ENCODE results near the gene USP17L13.
"Not testable (repeated sequence)": the region's sequence is repeated elsewhere in the genome, so short reads cannot be mapped to it uniquely, and the experiment has no call there.

Gene USP17L13

DNA sequence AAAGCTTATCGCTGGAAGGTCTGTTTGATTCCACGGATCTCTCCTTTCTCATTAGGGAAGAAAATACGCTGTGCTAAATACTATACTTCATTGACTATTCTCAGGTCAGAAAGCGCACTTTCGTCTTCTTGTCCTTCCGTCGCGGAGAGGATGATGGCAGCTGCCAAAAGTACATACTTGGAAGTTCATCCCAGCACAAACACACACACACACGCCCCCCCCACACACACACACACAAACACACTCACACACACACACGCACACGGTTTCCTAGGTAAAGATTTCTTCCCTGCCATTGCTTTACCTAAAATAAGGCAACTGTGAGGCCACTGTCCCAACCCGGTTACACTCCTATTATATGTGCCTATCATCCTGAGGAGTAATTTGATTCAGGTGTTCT lies 13.8 kb downstream of the USP17L13 start:
- H3K4me1 ChIP-seq (ENCODE audit: insufficient read depth, low read length, poor library complexity, severe bottlenecking); H3K4me3 ChIP-seq (ENCODE audit: low read length, poor library complexity, severe bottlenecking); H3K4me2 ChIP-seq (ENCODE audit: low read depth, low read length, poor library complexity, severe bottlenecking); H3K9me3 ChIP-seq (ENCODE audit: insufficient read depth, low read depth, low read length); H3K36me3 ChIP-seq (ENCODE audit: insufficient read depth, low read length); H3K9me2 ChIP-seq (replicated peaks; ENCODE audit: low read depth, low read length); H3K27me3 ChIP-seq (ENCODE audit: insufficient read depth, low read length, poor library complexity, severe bottlenecking); H3F3A ChIP-seq (ENCODE audit: low read depth); H4K20me1 ChIP-seq (ENCODE audit: insufficient read depth, low read length, poor library complexity, severe bottlenecking); H3K79me2 ChIP-seq (ENCODE audit: insufficient read depth, low read length); H2AFZ ChIP-seq (ENCODE audit: low read length); H3K9ac ChIP-seq (ENCODE audit: low read depth, low read length, poor library complexity, severe bottlenecking): not testable (repeated sequence)

DNA sequence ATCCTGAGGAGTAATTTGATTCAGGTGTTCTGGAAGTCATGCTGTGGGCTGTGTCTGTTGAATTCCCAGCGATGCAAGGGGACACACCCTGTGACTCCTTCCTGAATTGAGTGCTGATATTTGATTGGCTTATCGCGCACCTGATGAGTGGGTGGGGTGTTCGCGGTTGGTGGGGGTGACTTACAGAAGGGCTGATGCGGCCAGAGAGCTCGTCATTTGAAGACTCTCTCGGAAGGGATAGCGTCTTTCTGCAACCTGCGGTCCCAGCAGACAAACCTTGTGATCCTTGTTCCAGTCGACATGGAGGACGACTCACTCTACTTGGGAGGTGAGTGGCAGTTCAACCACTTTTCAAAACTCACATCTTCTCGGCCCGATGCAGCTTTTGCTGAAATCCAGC lies 18.9 kb downstream of the USP17L13 start, which contains the start of gene USP17L17:
TSS of gene USP17L17 (plus strand) at position 301 of the 400 bp plus-strand sequence. CDS start at position 301, 0 bp downstream.
- H2AFZ ChIP-seq (ENCODE audit: low read length); H3F3A ChIP-seq (ENCODE audit: low read depth); H3K9me2 ChIP-seq (replicated peaks; ENCODE audit: low read depth, low read length); H3K4me1 ChIP-seq (ENCODE audit: insufficient read depth, low read length, poor library complexity, severe bottlenecking); H3K36me3 ChIP-seq (ENCODE audit: insufficient read depth, low read length); H4K20me1 ChIP-seq (ENCODE audit: insufficient read depth, low read length, poor library complexity, severe bottlenecking); H3K4me2 ChIP-seq (ENCODE audit: low read depth, low read length, poor library complexity, severe bottlenecking); H3K4me3 ChIP-seq (ENCODE audit: low read length, poor library complexity, severe bottlenecking); H3K79me2 ChIP-seq (ENCODE audit: insufficient read depth, low read length); H3K9me3 ChIP-seq (ENCODE audit: insufficient read depth, low read depth, low read length); H3K27me3 ChIP-seq (ENCODE audit: insufficient read depth, low read length, poor library complexity, severe bottlenecking); H3K9ac ChIP-seq (ENCODE audit: low read depth, low read length, poor library complexity, severe bottlenecking): not testable (repeated sequence)

DNA sequence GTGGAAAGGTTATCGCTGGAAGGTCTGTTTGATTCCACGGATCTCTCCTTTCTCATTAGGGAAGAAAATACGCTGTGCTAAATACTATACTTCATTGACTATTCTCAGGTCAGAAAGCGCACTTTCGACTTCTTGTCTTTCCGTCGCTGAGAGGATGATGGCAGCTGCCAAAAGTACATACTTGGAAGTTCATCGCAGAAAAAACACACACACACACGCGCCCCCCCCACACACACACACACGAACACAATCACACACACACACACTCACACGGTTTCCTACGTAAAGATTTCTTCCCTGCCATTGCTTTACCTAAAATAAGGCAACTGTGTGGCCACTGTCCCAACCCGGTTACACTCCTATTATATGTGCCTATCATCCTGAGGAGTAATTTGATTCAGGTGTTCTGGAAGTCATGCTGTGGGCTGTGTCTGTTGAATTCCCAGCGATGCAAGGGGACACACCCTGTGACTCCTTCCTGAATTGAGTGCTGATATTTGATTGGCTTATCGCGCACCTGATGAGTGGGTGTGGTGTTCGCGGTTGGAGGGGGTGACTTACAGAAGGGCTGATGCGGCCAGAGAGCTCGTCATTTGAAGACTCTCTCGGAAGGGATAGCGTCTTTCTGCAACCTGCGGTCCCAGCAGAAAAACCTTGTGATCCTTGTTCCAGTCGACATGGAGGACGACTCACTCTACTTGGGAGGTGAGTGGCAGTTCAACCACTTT lies 23.4 kb downstream of the USP17L13 start, which contains the start of gene USP17L18:
TSS of gene USP17L18 (plus strand) at position 678 of the 728 bp plus-strand sequence. CDS start at position 678, 0 bp downstream.
- not testable (repeated sequence) for H3K9me2 ChIP-seq (replicated peaks; ENCODE audit: low read depth, low read length); H3K27me3 ChIP-seq (ENCODE audit: insufficient read depth, low read length, poor library complexity, severe bottlenecking); H3K4me1 ChIP-seq (ENCODE audit: insufficient read depth, low read length, poor library complexity, severe bottlenecking); H3K4me2 ChIP-seq (ENCODE audit: low read depth, low read length, poor library complexity, severe bottlenecking); H2AFZ ChIP-seq (ENCODE audit: low read length); H3K79me2 ChIP-seq (ENCODE audit: insufficient read depth, low read length); H3F3A ChIP-seq (ENCODE audit: low read depth); H3K36me3 ChIP-seq (ENCODE audit: insufficient read depth, low read length); H3K9ac ChIP-seq (ENCODE audit: low read depth, low read length, poor library complexity, severe bottlenecking); H3K9me3 ChIP-seq (ENCODE audit: insufficient read depth, low read depth, low read length); H4K20me1 ChIP-seq (ENCODE audit: insufficient read depth, low read length, poor library complexity, severe bottlenecking); H3K4me3 ChIP-seq (ENCODE audit: low read length, poor library complexity, severe bottlenecking)

DNA sequence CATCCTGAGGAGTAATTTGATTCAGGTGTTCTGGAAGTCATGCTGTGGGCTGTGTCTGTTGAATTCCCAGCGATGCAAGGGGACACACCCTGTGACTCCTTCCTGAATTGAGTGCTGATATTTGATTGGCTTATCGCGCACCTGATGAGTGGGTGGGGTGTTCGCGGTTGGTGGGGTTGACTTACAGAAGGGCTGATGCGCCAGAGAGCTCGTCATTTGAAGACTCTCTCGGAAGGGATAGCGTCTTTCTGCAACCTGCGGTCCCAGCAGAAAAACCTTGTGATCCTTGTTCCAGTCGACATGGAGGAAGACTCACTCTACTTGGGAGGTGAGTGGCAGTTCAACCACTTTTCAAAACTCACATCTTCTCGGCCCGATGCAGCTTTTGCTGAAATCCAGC lies 28.4 kb downstream of the USP17L13 start, which contains the start of gene USP17L19:
TSS of gene USP17L19 (plus strand) at position 301 of the 400 bp plus-strand sequence. CDS start at position 301, 0 bp downstream.
- H3K79me2 ChIP-seq (ENCODE audit: insufficient read depth, low read length); H3F3A ChIP-seq (ENCODE audit: low read depth); H3K36me3 ChIP-seq (ENCODE audit: insufficient read depth, low read length); H3K27me3 ChIP-seq (ENCODE audit: insufficient read depth, low read length, poor library complexity, severe bottlenecking); H3K9ac ChIP-seq (ENCODE audit: low read depth, low read length, poor library complexity, severe bottlenecking); H3K9me2 ChIP-seq (replicated peaks; ENCODE audit: low read depth, low read length); H4K20me1 ChIP-seq (ENCODE audit: insufficient read depth, low read length, poor library complexity, severe bottlenecking); H2AFZ ChIP-seq (ENCODE audit: low read length); H3K4me1 ChIP-seq (ENCODE audit: insufficient read depth, low read length, poor library complexity, severe bottlenecking); H3K9me3 ChIP-seq (ENCODE audit: insufficient read depth, low read depth, low read length); H3K4me3 ChIP-seq (ENCODE audit: low read length, poor library complexity, severe bottlenecking); H3K4me2 ChIP-seq (ENCODE audit: low read depth, low read length, poor library complexity, severe bottlenecking): not testable (repeated sequence)

DNA sequence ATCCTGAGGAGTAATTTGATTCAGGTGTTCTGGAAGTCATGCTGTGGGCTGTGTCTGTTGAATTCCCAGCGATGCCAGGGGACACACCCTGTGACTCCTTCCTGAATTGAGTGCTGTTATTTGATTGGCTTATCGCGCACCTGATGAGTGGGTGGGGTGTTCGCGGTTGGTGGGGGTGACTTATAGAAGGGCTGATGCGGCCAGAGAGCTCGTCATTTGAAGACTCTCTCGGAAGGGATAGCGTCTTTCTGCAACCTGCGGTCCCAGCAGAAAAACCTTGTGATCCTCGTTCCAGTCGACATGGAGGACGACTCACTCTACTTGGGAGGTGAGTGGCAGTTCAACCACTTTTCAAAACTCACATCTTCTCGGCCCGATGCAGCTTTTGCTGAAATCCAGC lies 33.1 kb downstream of the USP17L13 start, which contains the start of gene USP17L20:
TSS of gene USP17L20 (plus strand) at position 301 of the 400 bp plus-strand sequence. CDS start at position 301, 0 bp downstream.
- not testable (repeated sequence) for H3K9ac ChIP-seq (ENCODE audit: low read depth, low read length, poor library complexity, severe bottlenecking); H2AFZ ChIP-seq (ENCODE audit: low read length); H3K36me3 ChIP-seq (ENCODE audit: insufficient read depth, low read length); H3F3A ChIP-seq (ENCODE audit: low read depth); H3K9me3 ChIP-seq (ENCODE audit: insufficient read depth, low read depth, low read length); H3K4me2 ChIP-seq (ENCODE audit: low read depth, low read length, poor library complexity, severe bottlenecking); H4K20me1 ChIP-seq (ENCODE audit: insufficient read depth, low read length, poor library complexity, severe bottlenecking); H3K79me2 ChIP-seq (ENCODE audit: insufficient read depth, low read length); H3K9me2 ChIP-seq (replicated peaks; ENCODE audit: low read depth, low read length); H3K27me3 ChIP-seq (ENCODE audit: insufficient read depth, low read length, poor library complexity, severe bottlenecking); H3K4me3 ChIP-seq (ENCODE audit: low read length, poor library complexity, severe bottlenecking); H3K4me1 ChIP-seq (ENCODE audit: insufficient read depth, low read length, poor library complexity, severe bottlenecking)

DNA sequence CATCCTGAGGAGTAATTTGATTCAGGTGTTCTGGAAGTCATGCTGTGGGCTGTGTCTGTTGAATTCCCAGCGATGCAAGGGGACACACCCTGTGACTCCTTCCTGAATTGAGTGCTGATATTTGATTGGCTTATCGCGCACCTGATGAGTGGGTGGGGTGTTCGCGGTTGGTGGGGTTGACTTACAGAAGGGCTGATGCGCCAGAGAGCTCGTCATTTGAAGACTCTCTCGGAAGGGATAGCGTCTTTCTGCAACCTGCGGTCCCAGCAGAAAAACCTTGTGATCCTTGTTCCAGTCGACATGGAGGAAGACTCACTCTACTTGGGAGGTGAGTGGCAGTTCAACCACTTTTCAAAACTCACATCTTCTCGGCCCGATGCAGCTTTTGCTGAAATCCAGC lies 37.9 kb downstream of the USP17L13 start, which contains the start of gene USP17L21:
TSS of gene USP17L21 (plus strand) at position 301 of the 400 bp plus-strand sequence. CDS start at position 301, 0 bp downstream.
- not testable (repeated sequence) for H3K79me2 ChIP-seq (ENCODE audit: insufficient read depth, low read length); H3K36me3 ChIP-seq (ENCODE audit: insufficient read depth, low read length); H3K27me3 ChIP-seq (ENCODE audit: insufficient read depth, low read length, poor library complexity, severe bottlenecking); H3K4me1 ChIP-seq (ENCODE audit: insufficient read depth, low read length, poor library complexity, severe bottlenecking); H3K4me2 ChIP-seq (ENCODE audit: low read depth, low read length, poor library complexity, severe bottlenecking); H3K9me2 ChIP-seq (replicated peaks; ENCODE audit: low read depth, low read length); H3F3A ChIP-seq (ENCODE audit: low read depth); H3K4me3 ChIP-seq (ENCODE audit: low read length, poor library complexity, severe bottlenecking); H3K9me3 ChIP-seq (ENCODE audit: insufficient read depth, low read depth, low read length); H3K9ac ChIP-seq (ENCODE audit: low read depth, low read length, poor library complexity, severe bottlenecking); H4K20me1 ChIP-seq (ENCODE audit: insufficient read depth, low read length, poor library complexity, severe bottlenecking); H2AFZ ChIP-seq (ENCODE audit: low read length)

DNA sequence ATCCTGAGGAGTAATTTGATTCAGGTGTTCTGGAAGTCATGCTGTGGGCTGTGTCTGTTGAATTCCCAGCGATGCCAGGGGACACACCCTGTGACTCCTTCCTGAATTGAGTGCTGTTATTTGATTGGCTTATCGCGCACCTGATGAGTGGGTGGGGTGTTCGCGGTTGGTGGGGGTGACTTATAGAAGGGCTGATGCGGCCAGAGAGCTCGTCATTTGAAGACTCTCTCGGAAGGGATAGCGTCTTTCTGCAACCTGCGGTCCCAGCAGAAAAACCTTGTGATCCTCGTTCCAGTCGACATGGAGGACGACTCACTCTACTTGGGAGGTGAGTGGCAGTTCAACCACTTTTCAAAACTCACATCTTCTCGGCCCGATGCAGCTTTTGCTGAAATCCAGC lies 42.6 kb downstream of the USP17L13 start, which contains the start of gene USP17L22:
TSS of gene USP17L22 (plus strand) at position 301 of the 400 bp plus-strand sequence. CDS start at position 301, 0 bp downstream.
- not testable (repeated sequence) for H3F3A ChIP-seq (ENCODE audit: low read depth); H3K9ac ChIP-seq (ENCODE audit: low read depth, low read length, poor library complexity, severe bottlenecking); H4K20me1 ChIP-seq (ENCODE audit: insufficient read depth, low read length, poor library complexity, severe bottlenecking); H2AFZ ChIP-seq (ENCODE audit: low read length); H3K79me2 ChIP-seq (ENCODE audit: insufficient read depth, low read length); H3K4me1 ChIP-seq (ENCODE audit: insufficient read depth, low read length, poor library complexity, severe bottlenecking); H3K4me2 ChIP-seq (ENCODE audit: low read depth, low read length, poor library complexity, severe bottlenecking); H3K9me3 ChIP-seq (ENCODE audit: insufficient read depth, low read depth, low read length); H3K36me3 ChIP-seq (ENCODE audit: insufficient read depth, low read length); H3K9me2 ChIP-seq (replicated peaks; ENCODE audit: low read depth, low read length); H3K4me3 ChIP-seq (ENCODE audit: low read length, poor library complexity, severe bottlenecking); H3K27me3 ChIP-seq (ENCODE audit: insufficient read depth, low read length, poor library complexity, severe bottlenecking)
